KMS-11 (cell line): ENCODE data around the gene TNFRSF18.
"Not testable (repeated sequence)": the region's sequence is repeated elsewhere in the genome, so short reads cannot be mapped to it uniquely, and the experiment has no call there.

Experiments
- H2AFZ ChIP-seq: fragments of 200-600 bp; sonication (generic); 2 replicates; pipeline ENCODE4 v1.6.1; 2016; ENCODE audit warnings: antibody characterized with exemption, mixed run types, low read depth
- H3K27ac ChIP-seq: fragments of 200-600 bp; sonication (generic); 2 replicates; pipeline ENCODE4 v1.6.1; 2016; ENCODE audit warnings: mild to moderate bottlenecking, mixed run types
- H3K27me3 ChIP-seq: fragments of 200-600 bp; sonication (generic); 2 replicates; pipeline ENCODE4 v1.6.1; 2017; ENCODE audit warnings: mild to moderate bottlenecking, low read depth, mixed run types, moderate library complexity; ENCODE audit not compliant: insufficient read depth
- H3K36me3 ChIP-seq: fragments of 200-600 bp; sonication (generic); 2 replicates; pipeline ENCODE4 v1.6.1; 2017; ENCODE audit warnings: mild to moderate bottlenecking, mixed run types; ENCODE audit not compliant: insufficient read depth
- H3K4me1 ChIP-seq: fragments of 200-600 bp; sonication (generic); 2 replicates; pipeline ENCODE4 v1.6.1; 2016; ENCODE audit warnings: mild to moderate bottlenecking, low read depth, mixed run types; ENCODE audit not compliant: poor library complexity, severe bottlenecking
- H3K4me2 ChIP-seq: fragments of 200-600 bp; sonication (generic); 2 replicates; pipeline ENCODE4 v1.7.0; 2016; ENCODE audit warnings: mild to moderate bottlenecking, mixed run types
- H3K4me3 ChIP-seq: fragments of 200-600 bp; sonication (generic); IDR thresholded peaks from 2 replicates; pipeline ENCODE4 v1.6.1; 2017; ENCODE audit warnings: low read depth, low read length, mixed read lengths; ENCODE audit not compliant: insufficient read depth
- H3K79me2 ChIP-seq: fragments of 200-600 bp; sonication (generic); 2 replicates; pipeline ENCODE4 v1.6.1; 2016; ENCODE audit warnings: low read depth, mixed run types; ENCODE audit not compliant: insufficient read depth
- H3K9ac ChIP-seq: fragments of 200-600 bp; sonication (generic); 2 replicates; pipeline ENCODE4 v1.6.1; 2016; ENCODE audit warnings: mild to moderate bottlenecking, mixed run types
- H4K20me1 ChIP-seq: fragments of 200-600 bp; sonication (generic); 2 replicates; pipeline ENCODE4 v1.6.1; 2016; ENCODE audit warnings: mild to moderate bottlenecking, mixed run types; ENCODE audit not compliant: insufficient read depth
- CTCF ChIP-seq: fragments of 200-600 bp; sonication (generic); conservative IDR thresholded peaks from 2 replicates; pipeline ENCODE4 v1.6.1; 2017; ENCODE audit warnings: low read depth, mild to moderate bottlenecking, antibody characterized with exemption, low read length, moderate library complexity, mixed read lengths

Gene TNFRSF18

GRCh38 chr1:1253972-1254666 lies 47.7 kb upstream of the TNFRSF18 start:
- Histone ChIP-seq H3K4me2 (no peak overlapping the region), H3K4me1 (no peaks in the 10 kb centered on the region), H3K79me2 (no peaks in the 10 kb centered on the region), H4K20me1 (no peaks in the 10 kb centered on the region), H3K36me3 (no peaks in the 10 kb centered on the region), H3K27ac (no peak overlapping the region), H3K9ac (no peak overlapping the region), H3K4me3 (no peak overlapping the region), H2AFZ (no peak overlapping the region), H3K27me3 (no peaks in the 10 kb centered on the region)
- no peak for TF ChIP-seq CTCF

GRCh38 chr1:1253314-1253713 lies 46.9 kb upstream of the TNFRSF18 start:
- H2AFZ ChIP-seq, result no peak overlapping the region
- no peaks in the 10 kb centered on the region for H3K79me2 ChIP-seq
- H3K4me1 ChIP-seq, result no peaks in the 10 kb centered on the region
- H3K4me2 ChIP-seq, result no peak overlapping the region
- H3K9ac ChIP-seq, result no peak overlapping the region
- no peak for TF ChIP-seq CTCF
- H3K27ac ChIP-seq, result no peak overlapping the region
- no peaks in the 10 kb centered on the region for H3K27me3 ChIP-seq
- no peaks in the 10 kb centered on the region for H3K36me3 ChIP-seq
- H3K4me3 ChIP-seq, result no peak overlapping the region
- H4K20me1 ChIP-seq, result no peaks in the 10 kb centered on the region

- Histone ChIP-seq H3K4me3 (no peak overlapping the region), H3K36me3 (no peaks in the 10 kb centered on the region), H2AFZ (no peak overlapping the region), H3K9ac (no peak overlapping the region), H3K4me2 (no peak overlapping the region), H4K20me1 (no peaks in the 10 kb centered on the region), H3K27me3 (peaks cover 9% of the 10 kb centered on the region; the same call in 1 of the 2 replicates), H3K27ac (no peak overlapping the region), H3K79me2 (no peaks in the 10 kb centered on the region), H3K4me1 (no peaks in the 10 kb centered on the region)
- no peak for TF ChIP-seq CTCF
Measured at GRCh38 chr1:1250786-1251284, 44.4 kb upstream of the TNFRSF18 start.

- H3K4me2 ChIP-seq, H3K79me2 ChIP-seq, H3K27ac ChIP-seq, H3K36me3 ChIP-seq, H3K4me1 ChIP-seq, H3K9ac ChIP-seq, H3K4me3 ChIP-seq, H2AFZ ChIP-seq, H4K20me1 ChIP-seq: not testable (repeated sequence)
- peaks cover 23% of the 10 kb centered on the region for H3K27me3 ChIP-seq
Measured at GRCh38 chr1:1248009-1248913, 41.9 kb upstream of the TNFRSF18 start.
